Inflammatory macrophage (primary cell): ENCODE measurements around the gene LGALS4.
"Not testable (repeated sequence)": the region's sequence is repeated elsewhere in the genome, so short reads cannot be mapped to it uniquely, and the experiment has no call there.

Source experiments
- DNase-seq, 2 donors: peaks; one replicate each; pipeline ENCODE4 v3.0.0-alpha.2; 2020 to 2022

Gene LGALS4

GRCh38 chr19:38819231-38819920 lies 6.6 kb upstream of the LGALS4 start:
- no peak for DNase-seq

GRCh38 chr19:38817081-38817480 lies 4.3 kb upstream of the LGALS4 start:
- no peak for DNase-seq

GRCh38 chr19:38816131-38816750 lies 3.5 kb upstream of the LGALS4 start:
- DNase-seq, result no peak

GRCh38 chr19:38815059-38816001 lies 2.6 kb upstream of the LGALS4 start:
- DNase-seq, result no peak

- DNase-seq, result not testable (repeated sequence)
Measured at GRCh38 chr19:38813932-38814331, 1.2 kb upstream of the LGALS4 start.

- DNase-seq, result no peak
Measured at GRCh38 chr19:38813323-38813722, 578 bp upstream of the LGALS4 start.

GRCh38 chr19:38812009-38812840 lies 520 bp downstream of the LGALS4 start:
- no peak for DNase-seq

GRCh38 chr19:38809592-38810252 lies 3.0 kb downstream of the LGALS4 start:
- no peak for DNase-seq

GRCh38 chr19:38808741-38809140 lies 4.0 kb downstream of the LGALS4 start:
- DNase-seq, result no peak

- not testable (repeated sequence) for DNase-seq
Measured at GRCh38 chr19:38807374-38808098, 5.2 kb downstream of the LGALS4 start.

- DNase-seq, result no peak
Measured at GRCh38 chr19:38806371-38806770, 6.4 kb downstream of the LGALS4 start.

- no peak for DNase-seq
Measured at GRCh38 chr19:38805180-38805579, 7.6 kb downstream of the LGALS4 start.

GRCh38 chr19:38803543-38803942 lies 9.2 kb downstream of the LGALS4 start:
- DNase-seq, result no peak

- no peak for DNase-seq
Measured at GRCh38 chr19:38801359-38802095, 11.2 kb downstream of the LGALS4 start.

- no peak for DNase-seq
Measured at GRCh38 chr19:38800577-38801347, 12.0 kb downstream of the LGALS4 start.

- DNase-seq, result no peak
Measured at GRCh38 chr19:38799104-38799503, 13.6 kb downstream of the LGALS4 start.

GRCh38 chr19:38797781-38798180 lies 15.0 kb downstream of the LGALS4 start:
- not testable (repeated sequence) for DNase-seq

GRCh38 chr19:38796154-38796553 lies 16.6 kb downstream of the LGALS4 start:
- no peak for DNase-seq

GRCh38 chr19:38795549-38795948 lies 17.2 kb downstream of the LGALS4 start:
- DNase-seq, result no peak

- DNase-seq, result no peak
Measured at GRCh38 chr19:38793671-38794070, 19.1 kb downstream of the LGALS4 start.
